Gastroesophageal sphincter (tissue), 4 donors: ENCODE measurements around the gene DGAT2. TPM values are rescaled to one million over a fixed set of nuclear protein-coding genes. Genes with fewer than 3 reads are reported as not detected.

Source experiments
- ATAC-seq: fragments of 150-250 bp; one replicate; pipeline ENCODE4 v1.9.1; 2016; ENCODE audit warnings: mild to moderate bottlenecking, moderate library complexity
- H3K27ac ChIP-seq, 4 donors: fragments of 200-600 bp; sonication (generic) in 3 of 4; 1 replicate in 3 of 4; 2 replicates in 1 of 4; pipeline ENCODE4 v1.5.1; 2016 to 2019
- H3K27me3 ChIP-seq: fragments of 200-600 bp; sonication (generic); one replicate; pipeline ENCODE4 v1.5.1; 2019
- H3K36me3 ChIP-seq, 2 donors: fragments of 200-600 bp; sonication (generic); one replicate each; pipeline ENCODE4 v1.5.1; 2019; ENCODE audit warnings: control low read depth in 1 of 2
- H3K4me1 ChIP-seq, 3 donors: fragments of 200-600 bp; sonication (generic); 1 replicate in 2 of 3; 2 replicates in 1 of 3; pipeline ENCODE4 v1.5.1; 2016 to 2019; ENCODE audit warnings: control low read depth in 2 of 3
- H3K4me3 ChIP-seq, 2 donors: fragments of 200-600 bp; sonication (generic); one replicate each; pipeline ENCODE4 v1.5.1; 2019; ENCODE audit warnings: mild to moderate bottlenecking in 1 of 2, moderate library complexity in 1 of 2
- H3K9me3 ChIP-seq, 3 donors: fragments of 200-600 bp; sonication (generic); one replicate each; pipeline ENCODE4 v1.5.1; 2017 to 2019; ENCODE audit warnings: control low read depth in 2 of 3
- CTCF ChIP-seq, 4 experiments: fragments of 200-600 bp in 2 of 4; fragments of 450-650 bp in 2 of 4; sonication (generic) in 1 of 4; IDR thresholded peaks; one replicate each; pipeline ENCODE4 v1.5.1; 2017 to 2019; ENCODE audit warnings: antibody characterized with exemption in 4 of 4, mild to moderate bottlenecking in 2 of 4, moderate library complexity in 2 of 4
- EP300 ChIP-seq: sonication (generic); formaldehyde crosslinking; IDR thresholded peaks from one replicate; pipeline ENCODE4 v1.6.1; 2017; ENCODE audit warnings: antibody characterized with exemption, mild to moderate bottlenecking
- POLR2A ChIP-seq, 2 donors: fragments of 450-650 bp; IDR thresholded peaks; one replicate each; pipeline ENCODE4 v1.6.1; 2017; ENCODE audit warnings: antibody characterized with exemption in 2 of 2, mild to moderate bottlenecking in 2 of 2, moderate library complexity in 1 of 2
- POLR2AphosphoS5 ChIP-seq: sonication (generic); formaldehyde crosslinking; IDR thresholded peaks from one replicate; pipeline ENCODE4 v1.6.1; 2017; ENCODE audit warnings: antibody characterized with exemption
- WGBS, 2 donors: methylation state at CpG; one replicate each; pipeline ENCODE4 v1.1.5; 2018; ENCODE audit warnings: low coverage in 1 of 2; 5-methylcytosine and 5-hydroxymethylcytosine counted together
- total RNA-seq, 4 donors: library from RNA; depleted of rRNA; stranded (reverse); fragments of >200 nt; gene quantifications; one replicate each; pipeline ENCODE4 v1.1.0, GENCODE V29; 2016

DGAT2 gene
- total RNA-seq, 4 donors from 2014 or later: 0.74 to 14.4 (median 1.5) TPM

- Histone ChIP-seq H3K36me3 (no peaks in the 10 kb centered on the region), H3K4me1 (no peaks in the 10 kb centered on the region), H3K27me3 (no peaks in the 10 kb centered on the region), H3K27ac (no peak overlapping the region), H3K4me3 (no peak overlapping the region), H3K9me3 (no peaks in the 10 kb centered on the region)
- ATAC-seq: no peak
- 100% methylated on average over 2 of the region's 2 CpGs; no CpG with 5 or more reads in 1 of the 2 donors for WGBS, 2 donors
- TF ChIP-seq CTCF (IDR thresholded peaks at IDR 0.05) (no peak), POLR2A (IDR thresholded peaks at IDR 0.05) (no peak), EP300 (no peak), POLR2AphosphoS5 (no peak)
Observed at GRCh38 chr11:75784085-75784478, 15.5 kb downstream of the DGAT2 start.

GRCh38 chr11:75784506-75784905 is 15.9 kb downstream of the DGAT2 start:
- no CpG with 5 or more reads among the region's 1 CpG for WGBS, 2 donors

GRCh38 chr11:75785187-75785586 is 16.6 kb downstream of the DGAT2 start:
- no peaks in the 10 kb centered on the region for H3K27me3 ChIP-seq
- no peaks in the 10 kb centered on the region for H3K4me1 ChIP-seq
- H3K27ac ChIP-seq: no peak overlapping the region
- ATAC-seq: no peak
- H3K9me3 ChIP-seq: no peaks in the 10 kb centered on the region
- TF ChIP-seq POLR2AphosphoS5: no peak
- no peak for TF ChIP-seq CTCF (IDR thresholded peaks at IDR 0.05)
- TF ChIP-seq POLR2A (IDR thresholded peaks at IDR 0.05): no peak
- no peak for TF ChIP-seq EP300
- H3K4me3 ChIP-seq: no peak overlapping the region
- WGBS, 2 donors: no CpG with 5 or more reads among the region's 4 CpGs
- H3K36me3 ChIP-seq: no peaks in the 10 kb centered on the region

More at GRCh38 chr11:75784506-75784905, 15.9 kb downstream of the DGAT2 start:
- Histone ChIP-seq H3K9me3 (no peaks in the 10 kb centered on the region), H3K36me3 (no peaks in the 10 kb centered on the region), H3K27me3 (no peaks in the 10 kb centered on the region), H3K4me1 (no peaks in the 10 kb centered on the region), H3K4me3 (no peak overlapping the region), H3K27ac (no peak overlapping the region)
- no peak for ATAC-seq
- TF ChIP-seq CTCF (IDR thresholded peaks at IDR 0.05) (no peak), POLR2A (IDR thresholded peaks at IDR 0.05) (no peak), EP300 (no peak), POLR2AphosphoS5 (no peak)

- no peak for ATAC-seq
- no peak overlapping the region for H3K4me3 ChIP-seq
- H3K4me1 ChIP-seq: no peaks in the 10 kb centered on the region
- WGBS, 2 donors: 90 to 100% methylated on average over 1 to 2 of the region's 8 CpGs
- TF ChIP-seq EP300 (no peak), POLR2A (IDR thresholded peaks at IDR 0.05) (no peak), POLR2AphosphoS5 (no peak), CTCF (IDR thresholded peaks at IDR 0.05) (no peak)
- no peaks in the 10 kb centered on the region for H3K27me3 ChIP-seq
- no peak overlapping the region for H3K27ac ChIP-seq
- no peaks in the 10 kb centered on the region for H3K9me3 ChIP-seq
- no peaks in the 10 kb centered on the region for H3K36me3 ChIP-seq
Observed at GRCh38 chr11:75786101-75786736, 17.6 kb downstream of the DGAT2 start.

- no peaks in the 10 kb centered on the region for H3K36me3 ChIP-seq
- no peak for ATAC-seq
- H3K4me1 ChIP-seq: no peaks in the 10 kb centered on the region
- H3K27ac ChIP-seq: no peak overlapping the region
- H3K9me3 ChIP-seq: no peaks in the 10 kb centered on the region
- TF ChIP-seq EP300 (no peak), CTCF (IDR thresholded peaks at IDR 0.05) (no peak), POLR2A (IDR thresholded peaks at IDR 0.05) (no peak), POLR2AphosphoS5 (no peak)
- H3K27me3 ChIP-seq: no peaks in the 10 kb centered on the region
- WGBS, 2 donors: no CpG with 5 or more reads among the region's 3 CpGs
- no peak overlapping the region for H3K4me3 ChIP-seq
Observed at GRCh38 chr11:75789521-75789920, 20.9 kb downstream of the DGAT2 start.
